NCI-H526 treated with DMSO at 0.1 percent for 48 hours (cell line): ENCODE data around the gene DRC7.

Experiments used
- DNase-seq: peaks from one replicate; lab custom pipeline; 2025; lab: John Stamatoyannopoulos, UW

The DRC7 gene

DNA sequence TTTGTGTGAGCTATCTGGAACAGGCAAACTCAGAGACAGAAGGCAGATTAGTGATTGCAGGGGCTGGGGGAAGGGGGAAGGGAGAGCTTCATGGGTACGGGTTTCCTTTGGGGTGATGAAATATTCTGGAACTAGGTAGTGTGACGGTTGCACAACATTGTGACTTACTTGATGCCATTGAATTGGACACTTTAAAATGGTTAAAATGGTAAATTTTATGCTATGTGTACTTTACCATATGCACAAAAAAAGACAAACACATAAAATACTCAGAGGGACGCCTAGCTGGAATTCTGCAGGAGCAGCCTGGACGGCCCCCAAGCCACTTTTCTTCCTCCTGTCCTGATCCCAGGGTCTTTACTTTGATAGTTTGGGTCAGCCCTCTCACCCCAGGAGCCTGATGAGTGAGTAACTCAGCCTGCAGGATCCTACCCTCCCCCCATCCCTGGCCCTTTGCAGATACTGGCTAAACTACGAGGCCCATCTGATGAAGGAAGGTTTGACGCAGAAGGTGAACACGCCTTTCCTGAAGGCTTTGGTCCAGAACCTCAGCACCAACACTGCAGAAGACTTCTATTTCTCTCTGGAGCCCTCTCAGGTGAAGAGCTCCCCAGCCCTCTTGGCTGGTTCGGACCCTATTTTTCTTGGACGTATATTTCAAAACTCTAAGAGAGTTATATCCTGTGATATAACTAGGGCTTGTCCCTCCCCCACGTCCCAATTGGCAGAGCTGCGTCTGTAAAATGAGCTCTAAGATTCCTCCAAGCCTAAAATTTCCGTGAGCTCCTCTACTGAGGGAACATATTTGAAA lies 18.7 kb upstream of the DRC7 start:
- DNase-seq = no peak

DNA sequence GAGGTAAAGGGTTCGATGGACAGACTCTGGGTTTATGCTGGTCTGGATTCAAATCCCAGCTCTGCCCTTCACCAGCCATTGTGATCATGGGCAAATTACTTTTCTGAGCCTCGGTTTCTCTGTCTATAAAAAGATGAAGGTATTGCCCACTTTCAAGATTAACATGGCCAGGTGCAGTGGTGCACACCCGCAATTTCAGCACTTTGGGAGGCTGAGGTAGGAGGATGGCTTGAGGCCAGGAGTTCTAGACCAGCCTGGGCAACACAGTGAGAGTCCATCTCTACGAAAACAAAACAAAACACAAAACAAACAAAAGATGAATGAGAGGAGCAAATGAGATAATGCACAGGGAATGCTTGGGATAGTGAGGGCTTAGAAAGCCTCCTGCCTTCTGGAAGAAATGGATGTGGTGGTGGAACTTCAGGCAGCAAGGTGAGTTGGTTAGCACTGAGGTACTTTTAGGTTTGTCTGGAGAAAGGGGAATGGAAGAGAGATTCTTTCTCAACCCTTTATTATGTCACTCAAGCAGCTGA lies 18.0 kb upstream of the DRC7 start:
- no peak for DNase-seq

DNA sequence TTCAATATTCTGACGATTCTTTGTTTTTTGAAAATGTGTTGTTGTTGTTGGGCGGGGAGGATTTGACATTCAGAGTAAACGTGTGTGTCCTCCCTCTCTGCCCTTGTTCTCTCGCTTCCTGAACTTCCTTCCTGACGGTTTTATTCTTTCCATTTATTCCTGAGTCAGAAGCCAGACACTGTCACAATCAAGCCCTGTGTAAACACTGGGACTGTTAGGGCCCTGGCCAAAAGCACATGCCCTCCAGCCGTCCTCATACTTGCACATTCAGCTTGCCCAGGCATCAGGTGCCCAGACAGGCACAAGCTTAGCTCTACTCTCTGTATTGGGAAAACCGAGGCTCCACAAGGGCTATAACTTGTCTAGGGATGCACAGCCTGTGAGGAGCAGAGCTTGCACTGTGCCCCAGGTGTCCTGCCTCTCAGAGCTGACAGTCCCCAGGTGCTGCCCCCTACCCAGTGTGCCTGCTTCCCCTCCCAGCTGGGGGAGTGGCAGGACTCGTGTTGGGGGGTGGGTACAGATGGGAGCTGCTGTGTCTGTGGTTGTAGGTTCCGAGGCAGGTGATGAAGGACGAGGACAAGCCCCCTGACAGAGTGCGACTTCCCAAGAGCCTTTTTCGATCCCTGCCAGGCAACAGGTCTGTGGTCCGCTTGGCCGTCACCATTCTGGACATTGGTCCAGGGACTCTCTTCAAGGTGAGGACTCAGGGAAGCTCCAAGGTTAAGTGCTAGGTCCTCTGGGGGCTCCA lies 16.8 kb upstream of the DRC7 start:
- DNase-seq = no peak

DNA sequence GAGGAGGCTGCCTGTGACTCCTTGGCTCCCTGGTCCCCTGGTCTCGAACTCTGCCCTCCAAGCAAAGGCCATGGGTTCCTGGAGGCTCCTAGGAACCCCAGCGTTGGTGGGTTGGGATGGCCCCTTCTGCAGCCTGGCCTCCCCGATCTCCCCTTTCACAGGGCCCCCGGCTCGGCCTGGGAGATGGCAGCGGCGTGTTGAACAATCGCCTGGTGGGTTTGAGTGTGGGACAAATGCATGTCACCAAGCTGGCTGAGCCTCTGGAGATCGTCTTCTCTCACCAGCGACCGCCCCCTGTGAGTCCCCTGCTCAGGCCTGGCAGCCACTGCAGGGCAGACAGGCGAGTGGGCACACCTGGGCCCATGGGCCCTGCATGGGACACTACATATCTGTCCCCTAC lies 15.6 kb upstream of the DRC7 start:
- DNase-seq = no peak

- DNase-seq = no peak
Observed at GRCh38 chr16:57679767-57680482, 14.7 kb upstream of the DRC7 start.

- DNase-seq = no peak
Observed at GRCh38 chr16:57680842-57681375, 13.7 kb upstream of the DRC7 start.

DNA sequence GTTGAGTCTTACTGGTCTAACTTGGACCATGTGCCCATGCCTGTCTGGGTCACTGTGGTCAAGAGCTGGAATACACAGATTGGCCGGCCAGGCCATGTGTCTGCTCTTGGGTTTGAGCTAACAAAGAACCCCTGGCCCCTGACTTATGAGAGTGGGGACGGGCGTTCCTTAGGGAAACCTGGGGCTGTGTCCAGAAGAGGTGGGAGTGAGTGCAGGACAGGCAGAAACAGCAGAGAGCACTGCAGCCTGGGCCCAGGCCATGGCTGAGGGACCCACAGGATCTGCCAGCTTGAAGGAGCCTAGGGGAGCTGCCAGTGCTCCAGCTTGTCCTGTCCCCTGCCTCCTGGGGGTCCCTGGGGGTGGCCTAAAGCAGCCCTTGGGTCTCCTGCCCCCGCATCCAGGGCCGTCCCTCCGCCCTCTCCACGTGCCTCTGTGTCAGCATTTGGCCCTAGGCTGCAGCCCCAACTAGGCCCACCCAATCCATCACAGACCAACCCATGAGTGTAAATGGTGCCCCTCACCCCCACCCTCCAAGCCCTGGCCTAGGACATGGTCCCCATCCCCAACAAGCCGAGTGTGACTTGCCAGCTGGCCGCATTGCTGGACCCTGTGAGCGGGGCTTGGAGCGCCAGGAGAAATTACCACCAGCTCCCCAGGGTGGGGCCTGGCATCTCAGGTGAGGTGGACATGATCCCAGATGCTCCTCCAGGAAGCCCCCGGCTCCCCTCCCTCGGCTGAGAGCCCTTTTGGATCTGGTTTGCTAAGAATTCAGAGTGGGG lies 12.5 kb upstream of the DRC7 start:
- no peak for DNase-seq

GRCh38 chr16:57682809-57683635 lies 11.6 kb upstream of the DRC7 start:
- DNase-seq = no peak

GRCh38 chr16:57683636-57684545 lies 10.7 kb upstream of the DRC7 start:
- no peak for DNase-seq

GRCh38 chr16:57684626-57685358 lies 9.8 kb upstream of the DRC7 start:
- DNase-seq = no peak

DNA sequence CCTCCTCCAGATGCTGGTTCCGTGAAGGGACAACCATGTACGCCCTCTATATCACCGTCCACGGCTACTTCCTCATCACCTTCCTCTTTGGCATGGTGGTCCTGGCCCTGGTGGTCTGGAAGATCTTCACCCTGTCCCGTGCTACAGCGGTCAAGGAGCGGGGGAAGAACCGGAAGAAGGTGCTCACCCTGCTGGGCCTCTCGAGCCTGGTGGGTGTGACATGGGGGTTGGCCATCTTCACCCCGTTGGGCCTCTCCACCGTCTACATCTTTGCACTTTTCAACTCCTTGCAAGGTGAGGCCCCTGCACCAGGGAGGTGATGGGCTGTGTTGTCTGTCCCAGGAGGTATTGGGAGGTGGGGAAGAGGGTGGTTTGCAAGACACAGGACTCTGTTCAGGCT lies 9.0 kb upstream of the DRC7 start:
- no peak for DNase-seq

DNA sequence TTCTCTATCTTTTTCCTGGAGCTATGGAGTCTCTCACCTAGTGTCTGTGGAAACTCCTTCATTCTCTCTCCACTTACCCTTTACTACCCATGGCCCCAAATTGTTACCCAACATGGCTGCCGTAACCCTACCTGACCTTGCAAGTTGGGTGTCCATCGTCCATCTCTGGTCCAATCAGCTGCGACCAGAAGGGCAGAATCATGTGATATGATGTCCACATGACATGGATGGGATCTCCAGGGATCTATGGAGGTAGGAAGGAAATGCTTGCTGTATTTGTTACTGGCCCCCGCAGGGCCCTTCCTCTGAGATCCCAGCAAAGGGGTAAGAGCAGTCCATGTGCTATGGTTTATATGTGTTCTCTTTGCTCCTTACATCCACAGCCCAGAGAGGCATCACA lies 8.0 kb upstream of the DRC7 start:
- DNase-seq = no peak

- no peak for DNase-seq
Observed at GRCh38 chr16:57687363-57687929, 7.2 kb upstream of the DRC7 start.

- no peak for DNase-seq
Observed at GRCh38 chr16:57688487-57688986, 6.1 kb upstream of the DRC7 start.

DNA sequence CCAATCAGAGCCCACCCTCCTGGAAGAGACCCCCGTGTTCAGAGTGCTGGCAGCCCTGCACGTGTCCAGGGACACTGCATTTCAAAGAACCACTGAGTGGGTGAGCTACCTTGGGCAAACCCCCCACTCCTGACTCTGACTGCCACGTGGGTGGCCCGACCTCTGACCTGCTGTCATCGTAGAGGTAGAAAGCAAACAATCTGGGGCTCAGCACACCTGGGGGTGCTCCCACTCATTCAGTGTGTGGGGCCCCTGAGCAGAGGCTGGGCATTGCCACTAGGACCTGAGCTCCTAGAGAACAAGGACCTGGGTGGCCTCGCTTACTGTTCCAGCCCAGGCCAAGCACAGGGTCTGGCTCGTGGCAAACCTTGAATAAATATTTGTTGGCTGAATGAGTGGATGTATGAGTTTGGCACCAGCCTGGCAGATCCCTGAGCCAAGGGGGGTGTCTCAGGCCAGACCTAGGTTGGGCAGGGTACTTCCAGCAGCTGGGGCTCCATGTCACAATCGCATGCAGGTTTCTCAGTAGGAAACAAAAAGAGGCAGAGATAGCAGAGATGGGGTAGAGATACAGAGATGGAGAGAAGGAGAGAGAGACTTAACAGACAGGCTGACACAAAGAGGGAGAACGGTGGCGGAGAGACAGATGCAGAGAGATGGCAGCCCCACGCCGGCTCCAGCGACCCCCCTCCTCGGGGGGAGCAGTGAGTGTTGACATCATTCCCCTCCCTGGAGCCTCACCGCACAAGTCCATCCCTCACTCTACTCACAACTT lies 5.4 kb upstream of the DRC7 start:
- DNase-seq = no peak

DNA sequence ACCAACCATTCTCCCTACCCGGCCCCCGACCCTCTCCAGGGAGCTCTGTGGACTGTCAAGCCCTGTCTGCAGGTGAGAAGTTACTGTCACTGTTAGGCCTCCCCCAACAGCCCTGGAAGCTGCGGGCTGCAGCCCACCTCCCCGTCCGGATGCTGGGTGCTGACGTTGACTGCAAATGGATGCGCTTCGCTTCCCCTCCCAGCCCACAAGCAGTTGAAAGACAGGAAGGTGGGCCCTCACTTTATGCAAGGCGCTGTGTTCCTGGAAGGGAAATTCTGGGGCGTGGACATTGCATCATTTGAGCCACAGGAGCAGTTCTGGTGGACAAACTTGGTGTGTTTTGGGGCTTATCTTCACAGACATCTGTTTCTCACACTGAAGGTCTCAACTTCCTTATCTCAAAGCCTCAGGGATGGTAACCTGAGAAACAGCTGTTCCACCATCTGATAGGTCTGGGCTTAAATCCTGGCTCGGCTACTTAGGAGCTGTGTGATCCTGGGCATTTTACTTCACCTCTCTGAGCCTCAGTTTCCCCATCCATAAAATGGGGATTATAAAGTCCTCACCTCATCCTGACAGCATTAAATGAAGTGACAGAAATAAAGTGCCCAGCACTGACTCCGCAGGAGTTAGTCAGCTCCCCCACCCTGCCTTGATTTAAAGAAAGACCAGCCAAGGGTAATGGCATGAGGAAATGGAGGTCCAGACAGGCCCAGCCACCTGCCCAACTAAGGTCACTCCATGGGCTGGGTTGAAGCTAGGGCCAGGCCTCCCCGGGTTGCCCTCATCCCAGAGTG lies 4.6 kb upstream of the DRC7 start:
- DNase-seq = no peak
